ENCODE data around the gene PZP.

PZP gene

DNA sequence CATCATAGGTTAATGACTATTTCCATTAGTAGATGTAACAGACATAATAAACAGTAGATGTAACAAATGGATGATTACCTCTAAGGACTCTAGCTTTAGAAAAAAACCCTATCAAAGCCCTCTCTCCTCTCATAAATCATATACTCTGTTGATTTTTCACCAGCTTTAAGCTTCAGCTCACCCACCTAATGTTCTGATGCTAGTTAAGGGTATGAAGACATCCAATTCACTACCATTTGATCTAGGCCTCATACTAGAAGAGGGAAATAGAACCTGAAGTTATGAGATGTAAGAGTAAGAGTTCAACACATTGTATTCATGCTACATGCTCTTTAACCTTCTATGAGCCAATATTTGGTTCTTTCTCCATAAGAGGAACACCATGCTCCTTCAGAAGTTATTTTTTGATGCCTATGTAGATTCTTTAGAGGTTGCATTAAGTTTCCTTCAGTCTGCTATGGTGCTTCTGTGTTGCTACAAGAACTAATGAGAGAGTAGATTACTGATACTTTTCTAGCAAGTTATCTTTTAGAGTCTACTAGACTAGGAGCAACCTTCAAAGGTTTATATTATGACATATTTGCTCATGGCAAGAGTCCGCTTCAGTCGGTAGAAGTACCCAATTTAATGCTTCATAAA is 108.5 kb downstream of the PZP start:
- no peak for DNase-seq

All from NCI-H2029 (cell line).